HG02840 (cell line): ENCODE data around the gene FBXO8.
"Not testable (repeated sequence)": the region's sequence is repeated elsewhere in the genome, so short reads cannot be mapped to it uniquely, and the experiment has no call there.

ENCODE experiments used
- ATAC-seq: cut with Tn5 transposase; IDR thresholded peaks from one replicate; pipeline ENCODE4 v1.9.1; 2021; ENCODE audit warnings: mild to moderate bottlenecking, moderate library complexity, moderate number of reproducible peaks; ENCODE audit not compliant: unreplicated experiment, low FRiP score

Gene FBXO8

DNA sequence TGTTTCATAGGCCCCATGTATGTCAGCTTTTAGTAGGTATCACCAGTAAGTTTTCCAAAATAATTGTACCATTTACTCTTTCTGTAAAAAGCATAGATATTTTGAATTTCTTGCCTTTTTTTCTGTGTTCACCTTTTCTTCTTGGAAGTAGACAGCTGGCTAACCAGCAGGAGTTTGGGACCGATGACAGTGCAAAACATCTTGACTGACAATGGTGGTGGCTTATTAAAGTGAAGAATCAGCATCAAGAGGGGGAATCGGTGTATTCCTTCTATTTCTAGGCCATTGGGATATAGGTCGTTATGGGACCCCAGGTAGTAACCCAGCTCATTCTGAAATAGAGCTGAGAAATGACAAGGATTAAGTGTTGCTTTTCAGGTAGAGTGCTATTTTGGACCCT, 3.4 kb upstream of the FBXO8 start:
- no peak for ATAC-seq

DNA sequence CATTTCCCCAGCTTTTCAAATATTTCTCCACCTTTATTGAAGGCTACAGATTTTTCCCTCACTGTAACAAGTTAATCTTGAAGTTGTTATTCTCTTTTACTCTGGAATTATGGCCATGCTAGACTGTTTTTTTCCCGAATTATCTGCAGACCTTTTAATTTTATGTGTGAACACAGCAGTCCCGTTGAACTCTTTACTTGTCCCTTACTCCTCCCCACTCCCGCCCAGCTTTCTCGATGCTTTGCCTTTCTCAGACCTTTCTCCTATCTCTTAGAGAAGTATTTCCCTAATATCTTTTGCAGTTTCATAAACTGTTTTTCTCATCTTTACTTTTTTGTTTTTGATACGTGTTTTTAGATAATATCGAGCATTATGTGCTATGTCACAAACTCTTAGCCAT, 1.0 kb upstream of the FBXO8 start:
- no peak for ATAC-seq

GRCh38 chr4:174282836-174283506, 496 bp downstream of the FBXO8 start:
- ATAC-seq = peak; percentile 99

DNA sequence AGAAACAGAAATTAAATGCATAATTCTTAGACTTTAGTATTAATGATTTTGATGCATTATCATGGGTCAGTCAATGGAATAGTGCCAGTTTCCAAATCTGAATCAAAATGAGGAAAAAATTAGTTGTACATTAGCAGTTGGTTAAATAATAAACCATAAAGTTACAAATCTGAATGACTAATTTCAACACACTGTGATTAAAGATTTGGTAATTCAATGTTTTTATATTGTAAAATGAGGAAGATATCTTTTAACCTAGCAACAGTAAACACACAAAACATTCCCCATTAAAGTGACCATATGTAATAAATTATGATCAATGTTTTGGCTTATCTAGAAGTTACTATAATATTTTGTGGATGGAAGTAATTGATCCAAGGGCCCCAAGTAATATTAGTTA, 1.6 kb downstream of the FBXO8 start:
- ATAC-seq = no peak

GRCh38 chr4:174281182-174281737, 2.2 kb downstream of the FBXO8 start:
- no peak for ATAC-seq

GRCh38 chr4:174279433-174280155, 3.9 kb downstream of the FBXO8 start:
- no peak for ATAC-seq

DNA sequence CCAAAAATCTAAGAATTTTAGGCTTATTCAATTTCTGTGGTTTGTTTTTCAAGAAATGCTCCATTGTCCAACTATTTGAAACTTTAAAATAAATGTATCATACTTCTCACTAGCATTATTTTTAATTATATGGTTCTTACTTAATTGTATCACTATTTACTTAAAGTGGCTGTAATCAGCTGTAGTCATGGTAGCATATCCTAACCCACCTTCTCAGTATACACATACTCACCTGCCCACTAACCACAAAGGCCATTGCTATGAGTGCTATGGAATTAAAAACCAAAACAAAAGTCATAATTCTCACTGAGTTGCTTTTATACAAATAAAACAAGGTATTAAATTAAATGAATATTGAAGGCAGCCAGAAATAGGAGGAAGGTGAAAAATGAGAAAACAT, 5.0 kb downstream of the FBXO8 start:
- ATAC-seq = no peak

- ATAC-seq = no peak
Observed at GRCh38 chr4:174277433-174277832, 6.0 kb downstream of the FBXO8 start.

DNA sequence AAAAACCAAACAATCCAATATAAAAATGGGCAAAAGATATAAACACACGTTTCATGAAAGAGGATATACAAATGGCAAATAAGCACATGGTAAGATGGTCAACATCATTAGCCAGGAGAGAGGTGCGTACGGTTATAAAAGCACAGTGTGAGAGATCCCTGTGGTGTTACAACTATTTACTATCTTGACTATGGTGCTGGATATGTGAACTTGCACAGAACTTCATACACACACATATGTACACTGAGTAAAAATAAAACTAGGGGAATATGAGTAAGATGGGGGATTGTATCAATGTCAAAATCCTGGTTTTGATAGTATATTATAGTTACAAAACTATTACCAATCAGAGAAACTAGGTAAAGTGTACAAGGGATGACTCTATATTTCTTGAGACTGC, 8.4 kb downstream of the FBXO8 start:
- ATAC-seq = no peak

- no peak for ATAC-seq
Observed at GRCh38 chr4:174274436-174274835, 9.0 kb downstream of the FBXO8 start.

- ATAC-seq = no peak
Observed at GRCh38 chr4:174273930-174274329, 9.5 kb downstream of the FBXO8 start.

GRCh38 chr4:174266416-174266815, 17.1 kb downstream of the FBXO8 start:
- no peak for ATAC-seq

DNA sequence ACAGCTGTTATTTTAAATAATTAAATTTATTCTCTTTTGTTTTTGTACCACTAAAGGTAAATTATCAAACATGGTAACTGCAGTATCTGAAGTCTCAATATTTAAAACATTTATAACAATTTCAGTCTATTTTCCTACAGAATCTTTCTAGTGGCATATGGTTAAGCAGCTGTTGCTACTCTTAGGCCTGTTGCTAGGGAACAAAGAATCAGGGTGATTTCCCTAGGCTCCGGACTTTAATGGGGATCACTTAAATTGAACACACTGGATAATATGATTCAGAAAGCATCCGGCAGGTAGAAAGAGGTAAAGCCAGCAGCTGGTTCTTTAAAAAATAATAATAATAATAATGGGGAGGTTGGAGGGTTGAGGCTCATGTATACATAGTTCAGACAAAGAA, 17.6 kb downstream of the FBXO8 start:
- no peak for ATAC-seq

GRCh38 chr4:174263445-174263736, 20.1 kb downstream of the FBXO8 start:
- no peak for ATAC-seq

DNA sequence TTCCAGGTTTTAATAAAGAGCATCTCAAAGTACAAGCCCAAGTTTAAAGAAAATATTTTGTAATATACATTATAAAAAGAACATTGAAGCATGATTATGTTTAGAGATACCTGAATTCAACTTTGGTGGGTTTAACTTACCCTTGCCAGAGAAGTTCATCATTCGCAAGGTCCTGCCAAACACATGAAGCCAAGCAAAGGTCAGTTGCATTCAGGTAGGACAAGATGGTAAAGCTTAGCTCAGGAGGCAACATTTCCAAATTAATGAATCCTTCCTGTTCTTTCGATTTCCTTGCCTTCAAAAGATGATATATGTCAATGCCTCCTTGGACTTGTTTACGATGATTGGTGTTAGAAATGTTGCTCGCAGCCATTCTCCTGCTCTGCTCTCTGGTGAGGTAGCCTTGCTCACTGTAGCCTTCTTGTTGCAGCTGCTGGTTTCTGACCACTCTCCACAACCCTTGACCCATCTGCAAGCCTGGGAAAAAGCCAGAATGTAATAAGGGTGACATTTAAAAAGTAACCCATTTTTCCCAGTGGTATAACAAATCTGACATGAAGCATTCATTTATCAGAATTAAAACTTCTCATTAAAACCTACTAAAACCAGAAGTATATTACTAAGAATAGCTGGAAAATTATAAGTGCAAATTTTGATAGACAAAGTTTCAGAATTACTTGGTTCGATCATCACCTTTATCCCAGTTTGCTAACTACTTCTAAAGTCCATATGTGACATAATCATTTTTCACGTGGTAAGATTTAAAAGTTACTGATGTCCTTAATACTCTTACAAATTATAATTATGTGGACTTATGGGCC, 20.6 kb downstream of the FBXO8 start:
- ATAC-seq = no peak

DNA sequence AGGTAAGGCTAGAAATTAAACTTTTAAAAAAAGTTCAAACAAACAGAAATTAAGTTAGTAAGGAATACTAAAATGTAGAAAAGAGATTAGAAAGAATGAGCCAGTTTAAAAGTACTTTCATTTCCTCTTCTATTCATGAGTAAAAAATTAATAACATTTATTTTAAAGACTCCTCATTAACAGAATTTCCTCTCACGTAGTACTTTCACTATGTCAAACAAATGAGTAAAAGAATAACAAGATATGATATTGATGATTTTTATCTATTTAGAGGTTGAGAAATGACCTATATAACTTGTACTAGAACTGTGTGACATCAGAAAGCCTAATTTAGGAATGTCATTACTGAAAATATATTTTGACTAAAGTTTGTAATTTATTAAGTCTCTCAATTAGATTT, 22.0 kb downstream of the FBXO8 start:
- ATAC-seq = not testable (repeated sequence)

GRCh38 chr4:174260099-174260498, 23.4 kb downstream of the FBXO8 start:
- ATAC-seq = peak; percentile 48

GRCh38 chr4:174259580-174259979, 23.9 kb downstream of the FBXO8 start:
- ATAC-seq = no peak

DNA sequence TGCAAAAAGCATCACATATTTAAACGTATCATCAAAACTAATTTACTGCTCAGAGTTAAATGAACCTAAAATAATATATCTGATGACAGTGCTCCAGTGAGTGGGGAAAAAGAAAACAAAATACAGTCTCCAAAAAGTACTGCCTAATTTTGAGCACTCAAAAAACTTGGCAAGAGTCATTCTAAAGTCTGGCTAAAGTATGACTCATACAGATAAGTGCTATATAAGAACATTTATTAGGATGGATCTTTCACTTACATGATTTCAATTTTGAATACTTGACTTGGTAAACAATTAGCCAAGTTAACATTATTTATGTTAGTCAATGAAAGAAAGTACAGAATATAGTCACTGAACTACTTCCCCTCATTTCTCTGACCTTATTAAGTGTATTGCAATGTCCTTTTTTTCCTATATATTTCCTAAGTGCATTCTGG, 27.2 kb downstream of the FBXO8 start:
- no peak for ATAC-seq

DNA sequence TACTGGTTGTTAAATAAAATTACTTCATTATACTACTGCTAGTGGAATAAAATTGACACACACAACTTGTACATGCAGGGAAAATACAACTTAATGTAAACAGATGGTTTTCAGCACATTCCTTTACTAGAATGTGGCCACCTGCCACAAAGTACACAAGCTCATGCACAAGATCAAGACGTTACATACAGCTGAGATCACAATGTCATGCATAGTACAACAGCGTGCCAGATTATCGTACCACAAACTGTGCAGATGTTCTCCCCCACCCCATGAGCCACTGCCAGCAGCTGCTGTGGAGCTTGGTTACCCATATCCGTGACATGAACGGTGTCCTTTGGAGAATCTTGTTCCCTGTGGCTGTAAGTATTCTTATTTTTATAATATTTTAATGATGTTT, 27.7 kb downstream of the FBXO8 start:
- ATAC-seq = no peak

DNA sequence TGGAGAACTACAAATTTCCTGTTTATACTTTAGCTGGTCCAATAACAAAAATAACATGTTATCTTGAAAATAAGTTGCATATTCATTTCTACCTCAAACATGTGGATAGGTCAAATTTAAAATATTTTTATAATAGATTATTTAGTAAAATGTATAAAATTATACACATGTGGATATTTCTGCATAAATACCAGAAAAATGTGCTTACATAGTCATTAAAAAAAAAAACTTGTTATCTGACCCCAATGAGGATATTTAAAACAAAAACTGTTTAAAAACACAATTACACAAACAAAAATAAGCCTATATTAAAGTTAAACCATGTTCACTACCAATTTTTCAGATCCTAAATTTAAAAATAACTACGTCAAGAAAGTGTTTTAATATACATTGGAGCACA, 28.1 kb downstream of the FBXO8 start:
- no peak for ATAC-seq
